OCI-M1 (cell line): ENCODE measurements around the gene FLRT2.
A peak's percentile ranks its signal among the peaks of the same experiment; 100 is the strongest.

ENCODE experiments used
- DNase-seq: peaks from one replicate; lab custom pipeline; 2025; lab: John Stamatoyannopoulos, UW

Gene FLRT2, protein sequence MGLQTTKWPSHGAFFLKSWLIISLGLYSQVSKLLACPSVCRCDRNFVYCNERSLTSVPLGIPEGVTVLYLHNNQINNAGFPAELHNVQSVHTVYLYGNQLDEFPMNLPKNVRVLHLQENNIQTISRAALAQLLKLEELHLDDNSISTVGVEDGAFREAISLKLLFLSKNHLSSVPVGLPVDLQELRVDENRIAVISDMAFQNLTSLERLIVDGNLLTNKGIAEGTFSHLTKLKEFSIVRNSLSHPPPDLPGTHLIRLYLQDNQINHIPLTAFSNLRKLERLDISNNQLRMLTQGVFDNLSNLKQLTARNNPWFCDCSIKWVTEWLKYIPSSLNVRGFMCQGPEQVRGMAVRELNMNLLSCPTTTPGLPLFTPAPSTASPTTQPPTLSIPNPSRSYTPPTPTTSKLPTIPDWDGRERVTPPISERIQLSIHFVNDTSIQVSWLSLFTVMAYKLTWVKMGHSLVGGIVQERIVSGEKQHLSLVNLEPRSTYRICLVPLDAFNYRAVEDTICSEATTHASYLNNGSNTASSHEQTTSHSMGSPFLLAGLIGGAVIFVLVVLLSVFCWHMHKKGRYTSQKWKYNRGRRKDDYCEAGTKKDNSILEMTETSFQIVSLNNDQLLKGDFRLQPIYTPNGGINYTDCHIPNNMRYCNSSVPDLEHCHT

GRCh38 chr14:85529803-85530574 is at the start of gene FLRT2:
Gene FLRT2, plus strand, starts transcription at chr14:85530144. Its CDS starts 91,371 bp downstream, at chr14:85621515.
- no peak for DNase-seq

DNA sequence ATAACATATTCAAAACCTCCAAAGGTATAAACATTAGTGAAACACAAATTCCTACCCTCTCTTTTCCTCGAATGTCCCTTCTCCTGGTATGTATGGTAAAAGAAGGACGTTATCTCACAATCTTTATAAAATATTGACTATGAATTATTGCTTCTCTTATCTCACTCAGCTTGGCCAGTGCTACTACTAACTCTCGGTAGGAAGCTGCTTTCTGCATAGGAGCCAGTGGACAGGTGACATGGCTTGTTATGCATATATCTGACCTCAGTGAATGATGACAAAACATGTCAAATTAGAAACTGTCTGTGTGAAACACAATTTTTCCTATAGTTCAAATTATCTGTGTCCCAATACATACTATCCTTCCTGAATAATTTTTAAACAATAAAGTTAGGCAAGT is 48.5 kb upstream of the FLRT2 start:
- DNase-seq, result no peak

DNA sequence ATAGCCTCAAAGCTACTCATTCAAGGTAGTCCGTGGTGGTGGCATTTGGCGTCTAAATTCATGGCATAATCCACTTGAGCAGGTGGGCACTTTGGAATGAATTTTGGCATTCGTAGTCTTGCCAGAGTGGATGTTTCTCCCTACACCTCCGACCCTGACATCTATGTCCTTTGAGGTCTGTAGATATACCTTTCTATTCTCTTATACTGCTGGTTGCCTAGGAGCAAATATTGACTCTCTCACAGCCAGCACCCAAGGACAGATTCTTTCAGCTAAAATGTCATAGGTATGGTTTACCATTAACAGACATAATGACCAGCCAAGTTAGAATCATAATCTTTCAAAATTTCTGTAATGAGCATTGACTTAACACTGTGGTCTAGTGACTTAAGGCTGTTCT is 47.4 kb upstream of the FLRT2 start:
- no peak for DNase-seq

- no peak for DNase-seq
These were observed 46.9 kb upstream of the FLRT2 start for GRCh38 chr14:85483037-85483436.

- no peak for DNase-seq
These were observed 46.3 kb upstream of the FLRT2 start for GRCh38 chr14:85483652-85484051.

- DNase-seq, result no peak
These were observed 42.7 kb upstream of the FLRT2 start for GRCh38 chr14:85487215-85487614.

- DNase-seq, result no peak
These were observed 28.2 kb upstream of the FLRT2 start for GRCh38 chr14:85501751-85502150.

- no peak for DNase-seq
These were observed 21.1 kb upstream of the FLRT2 start for GRCh38 chr14:85508863-85509262.

DNA sequence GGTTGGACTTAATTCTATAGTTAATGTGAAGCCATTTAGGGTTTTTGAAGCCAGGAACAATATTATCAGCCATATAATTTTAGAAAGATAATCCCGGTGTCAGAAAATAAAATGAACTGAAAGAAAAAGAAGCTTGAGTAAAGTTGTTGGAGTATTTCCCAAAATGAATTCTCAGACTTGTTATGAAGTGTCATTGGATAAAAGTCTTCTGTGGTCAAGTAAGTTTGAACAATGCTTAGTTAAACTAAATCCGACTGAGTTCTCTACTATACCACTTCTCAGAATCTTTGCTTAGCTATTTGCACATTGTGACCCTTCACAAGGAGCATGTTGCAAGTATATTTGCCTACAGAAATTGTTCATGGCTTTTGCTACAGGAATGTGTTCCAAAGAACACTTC is 17.5 kb upstream of the FLRT2 start:
- DNase-seq, result no peak

DNA sequence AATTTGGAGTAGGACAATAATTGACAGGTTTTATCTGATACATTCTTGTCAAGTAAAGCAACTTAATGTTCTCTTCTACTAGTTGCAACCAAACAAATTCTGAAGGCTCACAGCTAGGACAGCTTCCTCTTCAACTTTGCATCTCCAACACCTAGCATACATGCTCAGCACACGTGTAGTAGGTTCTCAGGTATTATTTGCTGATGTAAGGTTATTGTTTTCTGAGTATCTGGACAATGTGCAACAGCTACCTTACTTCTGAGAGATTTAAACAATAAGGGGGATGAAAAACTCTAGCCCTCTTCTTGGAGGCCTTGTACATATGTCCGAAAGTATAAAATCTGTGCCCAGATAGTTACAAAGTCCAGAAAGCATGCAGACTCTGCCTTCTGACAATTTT is 15.5 kb upstream of the FLRT2 start:
- DNase-seq, result no peak

DNA sequence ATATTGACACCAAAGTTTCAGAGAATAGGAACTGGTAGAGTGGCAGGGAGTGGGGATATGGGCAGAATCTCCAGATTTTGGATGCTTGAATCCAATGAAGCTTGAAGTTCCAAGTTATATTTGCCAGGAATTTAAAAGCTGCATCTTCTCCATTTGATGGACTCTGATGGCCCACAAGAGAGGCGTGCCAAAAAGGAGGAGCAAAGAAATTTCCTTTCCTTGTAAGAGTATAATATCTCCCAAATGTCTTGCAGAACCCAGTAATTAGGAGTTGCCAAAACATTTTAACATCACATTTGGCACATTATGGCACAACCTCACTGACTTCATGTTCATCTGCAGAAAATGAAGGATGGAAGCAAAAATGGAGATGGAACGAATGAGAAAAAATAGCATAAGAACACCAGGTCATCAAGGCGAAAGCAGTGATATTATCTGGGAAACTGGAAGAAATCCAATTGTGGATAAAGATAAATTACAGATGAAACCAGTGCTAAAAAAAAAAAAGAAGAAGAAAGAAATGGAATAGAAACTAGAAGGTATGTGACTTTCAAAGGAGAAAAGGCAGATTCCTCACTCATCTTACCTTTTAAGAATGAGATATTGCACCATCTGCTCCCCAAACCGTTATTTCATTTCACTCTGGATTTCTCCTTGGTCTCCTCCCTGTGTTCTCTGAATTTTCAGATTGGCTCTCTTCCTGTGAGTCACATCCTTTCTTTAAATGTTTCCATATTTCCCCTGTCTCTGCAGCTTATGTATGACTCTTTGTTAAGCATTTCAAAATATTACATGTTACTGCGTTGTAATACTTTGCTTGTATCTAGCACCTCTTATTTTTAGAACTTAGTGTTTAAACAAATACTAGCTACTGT is 13.5 kb upstream of the FLRT2 start:
- DNase-seq, result peak; percentile 20

DNA sequence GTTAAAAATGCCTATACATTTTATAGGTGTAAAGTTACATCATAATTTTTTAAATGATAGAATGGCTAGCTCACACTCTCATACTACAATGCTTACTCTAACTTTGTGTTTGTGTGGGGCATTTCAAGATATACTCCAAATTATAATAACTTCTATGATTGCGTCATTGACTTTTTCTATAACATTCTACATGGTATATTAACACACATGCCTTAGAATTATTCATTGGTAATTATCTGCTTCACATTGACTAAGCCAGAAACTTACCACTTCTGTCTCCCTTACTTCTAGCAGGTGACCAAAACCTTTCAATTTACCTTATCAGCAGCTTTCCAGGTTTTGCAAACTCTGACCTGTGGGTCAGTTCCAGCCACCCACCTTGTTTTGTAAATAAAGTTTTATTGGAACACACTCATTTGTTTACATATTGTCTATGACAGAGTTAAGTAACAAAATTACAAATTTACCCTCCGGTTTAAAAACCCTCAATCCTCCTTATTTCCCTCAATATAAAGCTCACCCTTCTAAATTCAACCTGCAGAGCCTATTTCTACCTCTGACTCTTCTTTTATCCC is 12.7 kb upstream of the FLRT2 start:
- no peak for DNase-seq

- DNase-seq, result no peak
These were observed 10.2 kb upstream of the FLRT2 start for GRCh38 chr14:85519661-85520305.

DNA sequence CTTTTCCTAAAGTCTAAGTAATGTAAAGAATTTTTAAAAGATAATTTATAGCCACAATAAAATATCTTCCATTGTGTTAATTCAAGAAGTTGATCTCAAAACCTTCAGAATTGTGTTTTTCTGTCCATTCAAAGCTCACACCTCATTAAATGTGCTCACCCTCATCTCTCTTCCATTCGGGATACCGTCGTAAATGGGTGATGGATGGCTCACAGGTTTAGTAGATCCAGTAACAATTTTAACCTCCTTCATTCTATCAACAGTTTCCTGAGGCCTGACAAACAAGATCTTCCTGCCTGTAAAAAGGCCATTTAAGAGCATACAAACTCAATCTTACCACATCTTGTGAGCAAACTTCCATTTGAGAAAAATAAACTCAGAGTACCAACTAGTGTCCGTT is 9.4 kb upstream of the FLRT2 start:
- DNase-seq, result no peak

DNA sequence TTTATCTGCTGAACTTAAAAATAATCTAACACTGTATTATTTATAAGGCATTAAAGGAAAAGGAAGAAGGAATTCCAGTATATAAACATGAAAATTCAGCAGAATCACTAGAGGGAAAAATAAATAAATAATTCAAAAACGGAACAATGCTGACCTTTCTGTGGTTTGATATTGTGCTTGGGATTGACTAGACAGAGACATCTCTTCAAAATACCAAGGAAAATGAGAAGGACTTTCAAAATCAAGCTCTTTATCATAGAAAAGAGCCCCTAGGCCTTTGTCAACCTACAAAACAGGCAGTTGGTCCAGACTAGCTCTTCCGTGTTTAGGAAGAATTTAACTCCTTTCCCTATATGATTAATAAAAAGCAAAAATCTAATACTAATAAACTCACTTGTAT is 6.3 kb upstream of the FLRT2 start:
- no peak for DNase-seq

DNA sequence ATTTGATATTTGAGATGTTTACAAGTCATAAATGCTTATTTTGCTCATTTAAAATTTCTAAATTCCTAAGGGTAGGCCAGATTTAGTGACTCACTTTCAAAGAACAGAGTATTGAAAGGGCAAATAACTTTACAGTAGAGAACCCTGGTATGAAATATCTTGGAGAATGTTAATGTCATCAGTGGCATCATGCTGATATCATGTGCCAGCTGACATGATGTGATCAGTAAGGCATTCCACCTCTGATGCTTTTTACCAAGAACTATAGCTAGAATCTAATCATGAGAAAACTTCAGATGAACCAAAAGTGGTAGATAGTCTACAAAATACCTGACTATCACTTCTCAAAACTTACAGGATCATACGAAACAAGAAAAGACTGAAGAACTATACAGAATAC is 2.9 kb upstream of the FLRT2 start:
- DNase-seq, result no peak

GRCh38 chr14:85527445-85528035 is 2.4 kb upstream of the FLRT2 start:
- DNase-seq, result peak; percentile 2

DNA sequence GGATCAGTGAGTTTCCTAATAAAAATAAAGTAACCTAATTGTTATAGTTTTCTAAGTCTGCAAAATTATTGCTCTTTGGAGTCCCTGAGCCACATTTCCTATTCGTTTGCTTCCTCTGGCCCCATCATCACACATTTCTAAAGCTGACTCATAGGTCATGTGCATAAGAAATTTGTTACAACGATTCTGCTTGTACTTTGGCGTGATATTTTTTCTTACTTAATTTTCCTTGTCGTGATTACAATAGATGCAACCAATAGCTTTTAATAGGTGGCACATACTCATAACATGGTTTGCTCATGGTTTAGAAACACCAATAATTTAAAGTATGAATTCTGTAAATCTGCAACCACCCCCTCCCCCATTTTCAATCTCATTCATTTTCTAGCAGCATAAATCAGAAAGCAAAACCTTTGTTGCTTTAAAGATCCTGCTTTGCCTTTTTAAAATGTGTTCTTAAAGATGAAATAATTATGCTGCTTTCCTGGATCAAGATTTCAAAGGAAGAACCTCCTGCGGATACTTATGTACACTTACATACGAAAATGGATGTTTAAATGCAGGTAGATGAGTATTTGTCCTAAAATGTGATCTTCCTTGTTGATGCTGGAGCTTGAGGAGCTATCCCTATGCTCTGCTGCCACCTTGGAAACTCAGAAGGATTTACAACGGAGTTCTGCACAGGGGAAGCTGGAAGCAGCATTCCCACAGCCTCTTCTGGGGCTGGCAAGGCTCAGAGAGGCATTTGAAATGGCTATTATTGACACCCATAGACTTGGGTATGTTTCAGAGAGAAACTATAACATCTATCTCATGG is 1.7 kb upstream of the FLRT2 start:
- DNase-seq, result peak; percentile 8

- no peak for DNase-seq
These were observed 880 bp upstream of the FLRT2 start for GRCh38 chr14:85528897-85529631.
